Keratinocyte (primary cell): ENCODE data around the gene ZDHHC4. TPM values are rescaled to one million over a fixed set of nuclear protein-coding genes. Genes with fewer than 3 reads are reported as not detected.

Experiments used
- DNase-seq: peaks from one replicate; pipeline ENCODE4 v3.0.0-alpha.2; 2011; ENCODE audit warnings: low read depth, missing footprints, low spot score
- FAIRE-seq: peaks from 2 replicates; lab custom pipeline; 2011; peaks lifted over from hg19 to GRCh38; lab: Jason Lieb, UNC
- H2AFZ ChIP-seq: 2 replicates; pipeline ENCODE4 v1.6.0; 2012; ENCODE audit warnings: low read length, control low read depth, inconsistent platforms; ENCODE audit not compliant: control insufficient read depth
- H3K27ac ChIP-seq: 2 replicates; pipeline ENCODE4 v1.5.1; 2011; ENCODE audit warnings: low read length; ENCODE audit not compliant: control insufficient read depth, insufficient read depth
- H3K27me3 ChIP-seq: 3 replicates; pipeline ENCODE4 v1.6.0; 2011; ENCODE audit warnings: low read length; ENCODE audit not compliant: control insufficient read depth, insufficient read depth; ENCODE audit errors: extremely low read depth
- H3K36me3 ChIP-seq, 2 experiments: 2 replicates in 1 of 2; 3 replicates in 1 of 2; pipeline ENCODE4 v1.5.1; 2011; ENCODE audit warnings: low read length in 2 of 2, mild to moderate bottlenecking in 1 of 2; ENCODE audit not compliant: control insufficient read depth in 2 of 2, insufficient read depth in 2 of 2; ENCODE audit errors: extremely low read depth in 1 of 2
- H3K4me1 ChIP-seq: 3 replicates; pipeline ENCODE4 v1.5.1; 2011; ENCODE audit warnings: low read length; ENCODE audit not compliant: control insufficient read depth, insufficient read depth; ENCODE audit errors: extremely low read depth
- H3K4me2 ChIP-seq: 3 replicates; pipeline ENCODE4 v1.6.0; 2011; ENCODE audit warnings: low read depth, low read length; ENCODE audit not compliant: control insufficient read depth, insufficient read depth; ENCODE audit errors: extremely low read depth
- H3K4me3 ChIP-seq, 3 experiments: fragments of 200-600 bp in 1 of 3; sonication (generic) in 1 of 3; 2 replicates in 2 of 3; 3 replicates in 1 of 3; pipeline ENCODE4 v1.5.1; 2011 to 2016; ENCODE audit warnings: low read length in 3 of 3, mild to moderate bottlenecking in 3 of 3, control low read depth in 2 of 3, inconsistent platforms in 1 of 3, low read depth in 1 of 3, mixed read lengths in 1 of 3, mixed run types in 1 of 3, moderate library complexity in 1 of 3; ENCODE audit not compliant: control insufficient read depth in 2 of 3, insufficient read depth in 2 of 3; ENCODE audit errors: extremely low read depth in 1 of 3
- H3K79me2 ChIP-seq: 2 replicates; pipeline ENCODE4 v1.6.0; 2012; ENCODE audit warnings: low read length; ENCODE audit not compliant: control insufficient read depth, insufficient read depth
- H3K9ac ChIP-seq: 3 replicates; pipeline ENCODE4 v1.6.0; 2011; ENCODE audit warnings: low read length; ENCODE audit not compliant: control insufficient read depth, insufficient read depth; ENCODE audit errors: extremely low read depth
- H3K9me1 ChIP-seq: 3 replicates; pipeline ENCODE4 v1.6.0; 2011; ENCODE audit warnings: low read length; ENCODE audit not compliant: control insufficient read depth, insufficient read depth; ENCODE audit errors: extremely low read depth
- H3K9me3 ChIP-seq: 2 replicates; pipeline ENCODE4 v1.5.1; 2012; ENCODE audit warnings: low read depth, low read length; ENCODE audit not compliant: control insufficient read depth
- H4K20me1 ChIP-seq: 3 replicates; pipeline ENCODE4 v1.6.0; 2011; ENCODE audit warnings: low read length; ENCODE audit not compliant: control insufficient read depth, insufficient read depth; ENCODE audit errors: extremely low read depth
- CTCF ChIP-seq, 3 experiments: IDR thresholded peaks in 1 of 3; conservative IDR thresholded peaks in 1 of 3; optimal IDR thresholded peaks in 1 of 3; 2 replicates in 2 of 3; 3 replicates in 1 of 3; pipeline versions ENCODE3 to v1.5.1; 2011; ENCODE audit warnings: low read length in 3 of 3, mild to moderate bottlenecking in 3 of 3, moderate library complexity in 2 of 3, control low read depth in 1 of 3, inconsistent platforms in 1 of 3; ENCODE audit not compliant: insufficient read depth in 2 of 3; ENCODE audit errors: extremely low read depth in 1 of 3
- EZH2 ChIP-seq: IDR thresholded peaks from one replicate; pipeline ENCODE4 v1.6.1; 2012; ENCODE audit warnings: inconsistent platforms, mild to moderate bottlenecking, low read length, moderate library complexity
- dilution Hi-C: fragments of 300-500 bp; cut with MboI; formaldehyde crosslinking; loops from one replicate; pipeline ENCODE4 v1.7.0; 2020; ENCODE audit warnings: low sequenced_read_pairs; ENCODE audit not compliant: extremely low pct_ligation_motif_present
- polyA plus RNA-seq, 5 experiments: library from polyadenylated mRNA; depleted of rRNA in 3 of 5; stranded (reverse) in 3 of 5; stranded (forward) in 1 of 5; unstranded in 1 of 5; fragments of >200 nt; gene quantifications; 1 replicate in 1 of 5; 2 replicates in 3 of 5; 3 replicates in 1 of 5; pipeline versions ENCODE4 v1.2.1 to v1.2.3, GENCODE V29; 2011 to 2012; ENCODE audit warnings: missing spikeins in 2 of 5, low read depth in 1 of 5, low replicate concordance in 1 of 5

The ZDHHC4 gene
- polyA plus RNA-seq, 1 donor (not counting 4 experiments of a cell fraction or from before 2014, with no cell fraction given): 50.7 TPM

- dilution Hi-C loops: no loop called here
- H3K4me2 ChIP-seq: no peak overlapping the region
Measured at GRCh38 chr7:6606866-6607583, 29.8 kb downstream of the ZDHHC4 start.

GRCh38 chr7:6607651-6608051 lies 30.4 kb downstream of the ZDHHC4 start:
- dilution Hi-C loops: no loop called here
- no peak overlapping the region for H3K9ac ChIP-seq
- FAIRE-seq: no peak
- H3K36me3 ChIP-seq: peaks cover 5 to 6% of the 10 kb centered on the region in 2 experiments
- H4K20me1 ChIP-seq: no peaks in the 10 kb centered on the region
- H3K9me1 ChIP-seq: no peaks in the 10 kb centered on the region
- no peak overlapping the region for H3K4me2 ChIP-seq
- H2AFZ ChIP-seq: no peak overlapping the region
- TF ChIP-seq EZH2: no peak
- TF ChIP-seq CTCF (optimal IDR thresholded peaks at IDR 0.05 in 1 of 3, IDR thresholded peaks at IDR 0.05 in 1 of 3, conservative IDR thresholded peaks at IDR 0.05 in 1 of 3; ENCODE audit: extremely low read depth in 1 of 3, insufficient read depth in 2 of 3, low read length in 3 of 3): no peak
- H3K27me3 ChIP-seq: no peaks in the 10 kb centered on the region
- DNase-seq: no peak
- H3K4me1 ChIP-seq: no peaks in the 10 kb centered on the region
- H3K9me3 ChIP-seq: no peaks in the 10 kb centered on the region
- no peak overlapping the region for H3K4me3 ChIP-seq
- no peak overlapping the region for H3K27ac ChIP-seq
- H3K79me2 ChIP-seq: no peaks in the 10 kb centered on the region

More at GRCh38 chr7:6606866-6607583, 29.8 kb downstream of the ZDHHC4 start:
- Histone ChIP-seq H3K9me3 (no peaks in the 10 kb centered on the region), H3K27ac (no peak overlapping the region), H3K79me2 (no peaks in the 10 kb centered on the region), H4K20me1 (no peaks in the 10 kb centered on the region), H3K36me3 (peaks cover 10 to 11% of the 10 kb centered on the region in 2 experiments), H2AFZ (no peak overlapping the region), H3K4me1 (no peaks in the 10 kb centered on the region), H3K9ac (no peak overlapping the region), H3K9me1 (no peaks in the 10 kb centered on the region), H3K27me3 (no peaks in the 10 kb centered on the region), H3K4me3 (no peak overlapping the region)
- TF ChIP-seq CTCF (optimal IDR thresholded peaks at IDR 0.05 in 1 of 3, IDR thresholded peaks at IDR 0.05 in 1 of 3, conservative IDR thresholded peaks at IDR 0.05 in 1 of 3; ENCODE audit: extremely low read depth in 1 of 3, insufficient read depth in 2 of 3, low read length in 3 of 3): no peak
- no peak for TF ChIP-seq EZH2
- DNase-seq: no peak
- no peak for FAIRE-seq
